NCI-H524 treated with DMSO at 0.1 percent for 48 hours (cell line): ENCODE results near the gene KLHL6.
A peak's percentile ranks its signal among the peaks of the same experiment; 100 is the strongest.
"Not testable (repeated sequence)": the region's sequence is repeated elsewhere in the genome, so short reads cannot be mapped to it uniquely, and the experiment has no call there.

Source experiments
- DNase-seq: peaks from one replicate; lab custom pipeline; 2025; lab: John Stamatoyannopoulos, UW

Gene KLHL6

GRCh38 chr3:183555541-183556081 is at the start of gene KLHL6:
Gene KLHL6 (minus strand): TSS chr3:183555706. CDS start chr3:183555653, 53 bp downstream.
- DNase-seq = no peak

GRCh38 chr3:183597959-183598358 is 42.5 kb upstream of the KLHL6 start:
- no peak for DNase-seq

- no peak for DNase-seq
Measured at GRCh38 chr3:183594636-183595035, 39.1 kb upstream of the KLHL6 start.

- DNase-seq = no peak
Measured at GRCh38 chr3:183592821-183593220, 37.3 kb upstream of the KLHL6 start.

GRCh38 chr3:183591881-183592521 is 36.5 kb upstream of the KLHL6 start:
- DNase-seq = no peak

GRCh38 chr3:183590442-183590841 is 34.9 kb upstream of the KLHL6 start:
- no peak for DNase-seq

- no peak for DNase-seq
Measured at GRCh38 chr3:183587336-183587735, 31.8 kb upstream of the KLHL6 start.

- no peak for DNase-seq
Measured at GRCh38 chr3:183586477-183586876, 31.0 kb upstream of the KLHL6 start.

- no peak for DNase-seq
Measured at GRCh38 chr3:183584914-183585280, 29.4 kb upstream of the KLHL6 start.

GRCh38 chr3:183584246-183584913 is 28.9 kb upstream of the KLHL6 start:
- DNase-seq = peak; percentile 69

- DNase-seq = no peak
Measured at GRCh38 chr3:183583331-183584245, 28.1 kb upstream of the KLHL6 start.

GRCh38 chr3:183582161-183582560 is 26.7 kb upstream of the KLHL6 start:
- no peak for DNase-seq

- DNase-seq = no peak
Measured at GRCh38 chr3:183581496-183582155, 26.1 kb upstream of the KLHL6 start.

GRCh38 chr3:183579967-183580900 is 24.7 kb upstream of the KLHL6 start:
- no peak for DNase-seq

- DNase-seq = no peak
Measured at GRCh38 chr3:183578179-183578578, 22.7 kb upstream of the KLHL6 start.

- DNase-seq = no peak
Measured at GRCh38 chr3:183577346-183577745, 21.8 kb upstream of the KLHL6 start.

- peak; percentile 93 for DNase-seq
Measured at GRCh38 chr3:183576487-183577107, 21.1 kb upstream of the KLHL6 start.

GRCh38 chr3:183572935-183573334 is 17.4 kb upstream of the KLHL6 start:
- DNase-seq = no peak

GRCh38 chr3:183570191-183570590 is 14.7 kb upstream of the KLHL6 start:
- DNase-seq = not testable (repeated sequence)

- DNase-seq = no peak
Measured at GRCh38 chr3:183566880-183567279, 11.4 kb upstream of the KLHL6 start.
